ENCODE measurements around the gene DLGAP1.

GRCh38 chr18:4200399-4200798, 254.7 kb downstream of the DLGAP1 start:
- no peak for TF ChIP-seq CTCF (IDR thresholded peaks at IDR 0.05)
- TF ChIP-seq POLR2A (IDR thresholded peaks at IDR 0.05; ENCODE audit: low read depth) = no peak
- no peak for TF ChIP-seq POLR2AphosphoS5 (IDR thresholded peaks at IDR 0.05)
- no peak for TF ChIP-seq EP300 (IDR thresholded peaks at IDR 0.05)
